Transverse colon (tissue), 3 donors: ENCODE results near the gene ARRDC5.
"Not testable (repeated sequence)": the region's sequence is repeated elsewhere in the genome, so short reads cannot be mapped to it uniquely, and the experiment has no call there.

ENCODE experiments used
- CTCF ChIP-seq, 5 experiments: fragments of 200-600 bp in 3 of 5; fragments of 450-650 bp in 2 of 5; sonication (generic) in 3 of 5; IDR thresholded peaks; 1 replicate in 2 of 5; 2 replicates in 3 of 5; pipeline ENCODE4 v1.5.1; 2016 to 2017; ENCODE audit warnings: antibody characterized with exemption in 5 of 5, inconsistent platforms in 3 of 5, mild to moderate bottlenecking in 2 of 5, moderate library complexity in 1 of 5
- POLR2A ChIP-seq: fragments of 450-650 bp; IDR thresholded peaks from one replicate; pipeline ENCODE4 v1.6.1; 2016; ENCODE audit warnings: antibody characterized with exemption, mild to moderate bottlenecking, moderate library complexity

GRCh38 chr19:4938461-4938860, 35.8 kb upstream of the ARRDC5 start:
- TF ChIP-seq CTCF (IDR thresholded peaks at IDR 0.05); POLR2A: not testable (repeated sequence)
